ENCODE data around the gene TRIM13. TPM values are rescaled to one million over a fixed set of nuclear protein-coding genes. Genes with fewer than 3 reads are reported as not detected.

TRIM13 gene
- total RNA-seq, 2 experiments from 2014 or later: 17.7 to 18.5 TPM

- Mint-ChIP-seq H3K36me3 (ENCODE audit: low read depth) (peaks cover 53% of the 10 kb centered on the region), H3K4me3 (no peak overlapping the region), H3K4me1 (peaks cover 13% of the 10 kb centered on the region), H3K27ac (no peak overlapping the region), H3K27me3 (no peaks in the 10 kb centered on the region), H3K9me3 (no peaks in the 10 kb centered on the region)
- ChIA-PET CTCF (interaction anchor here (0.8 to 4.4 kb wide), 2 partner anchors 8 to 75 kb away, joined by 3 to 34 read pairs; partner anchors contain the start of gene TRIM13), POLR2A (no interaction called here)
- DNase-seq: no peak
Measured at GRCh38 chr13:50006426-50007135, 9.7 kb downstream of the TRIM13 start.

- peaks cover 70% of the 10 kb centered on the region for H3K36me3 Mint-ChIP-seq (ENCODE audit: low read depth)
- no peak overlapping the region for H3K4me3 Mint-ChIP-seq
- POLR2A ChIA-PET: no interaction called here
- H3K27ac Mint-ChIP-seq: no peak overlapping the region
- DNase-seq: no peak
- no peaks in the 10 kb centered on the region for H3K27me3 Mint-ChIP-seq
- H3K4me1 Mint-ChIP-seq: peaks cover 6% of the 10 kb centered on the region
- CTCF ChIA-PET: interaction anchor here (1.0 to 1.6 kb wide), 2 partner anchors 14 to 39 kb away, joined by 3 to 8 read pairs; partner anchors contain the start of gene TRIM13
- no peaks in the 10 kb centered on the region for H3K9me3 Mint-ChIP-seq
Measured at GRCh38 chr13:50011461-50011860, 14.6 kb downstream of the TRIM13 start.

- peaks cover 5% of the 10 kb centered on the region for H3K4me1 Mint-ChIP-seq
- H3K27me3 Mint-ChIP-seq: no peaks in the 10 kb centered on the region
- no peaks in the 10 kb centered on the region for H3K9me3 Mint-ChIP-seq
- DNase-seq: no peak
- CTCF ChIA-PET: interaction anchor here (1.0 to 2.5 kb wide), 3 partner anchors 15 to 38 kb away, joined by 3 to 10 read pairs (median 8); partner anchors contain the start of gene TRIM13
- no peak overlapping the region for H3K27ac Mint-ChIP-seq
- POLR2A ChIA-PET: no interaction called here
- no peak overlapping the region for H3K4me3 Mint-ChIP-seq
- peaks cover 69% of the 10 kb centered on the region for H3K36me3 Mint-ChIP-seq (ENCODE audit: low read depth)
Measured at GRCh38 chr13:50012396-50013169, 15.7 kb downstream of the TRIM13 start.

- H3K36me3 Mint-ChIP-seq (ENCODE audit: low read depth): peaks cover 79% of the 10 kb centered on the region
- CTCF ChIA-PET: interaction anchor here (2.5 kb wide), 1 partner anchor 17 kb away, joined by 10 read pairs; the partner anchor contains the start of gene TRIM13
- no peak for DNase-seq
- no peaks in the 10 kb centered on the region for H3K27me3 Mint-ChIP-seq
- H3K4me3 Mint-ChIP-seq: no peak overlapping the region
- POLR2A ChIA-PET: no interaction called here
- H3K4me1 Mint-ChIP-seq: peaks cover 12% of the 10 kb centered on the region
- H3K27ac Mint-ChIP-seq: no peak overlapping the region
- H3K9me3 Mint-ChIP-seq: no peaks in the 10 kb centered on the region
Measured at GRCh38 chr13:50014386-50014785, 17.5 kb downstream of the TRIM13 start.

- H3K9me3 Mint-ChIP-seq: no peaks in the 10 kb centered on the region
- peaks cover 12% of the 10 kb centered on the region for H3K4me1 Mint-ChIP-seq
- H3K27ac Mint-ChIP-seq: no peak within 1 kb of the TSS
- DNase-seq: no peak
- CTCF ChIA-PET: interaction anchor here (2.5 kb wide), 1 partner anchor 18 kb away, joined by 10 read pairs; the partner anchor contains the start of gene TRIM13
- POLR2A ChIA-PET: no interaction called here
- no peaks in the 10 kb centered on the region for H3K27me3 Mint-ChIP-seq
- no peak within 1 kb of the TSS for H3K4me3 Mint-ChIP-seq
- peaks cover 77% of the 10 kb centered on the region for H3K36me3 Mint-ChIP-seq (ENCODE audit: low read depth)
Measured at GRCh38 chr13:50015258-50015657, 18.4 kb downstream of the TRIM13 start, which contains the start of gene KCNRG. Gene KCNRG (plus strand): TSS chr13:50015444. CDS start chr13:50015494, 50 bp downstream.

- CTCF ChIA-PET: no interaction called here
- Mint-ChIP-seq H3K4me3 (no peak overlapping the region), H3K27ac (no peak overlapping the region), H3K9me3 (no peaks in the 10 kb centered on the region), H3K36me3 (ENCODE audit: low read depth) (peaks cover 76% of the 10 kb centered on the region), H3K27me3 (no peaks in the 10 kb centered on the region), H3K4me1 (peaks cover 12% of the 10 kb centered on the region)
- DNase-seq: no peak
- POLR2A ChIA-PET: no interaction called here
Measured at GRCh38 chr13:50015750-50016149, 18.9 kb downstream of the TRIM13 start.

GRCh38 chr13:50016444-50016843 lies 19.6 kb downstream of the TRIM13 start:
- Mint-ChIP-seq H3K4me1 (peaks cover 12% of the 10 kb centered on the region), H3K9me3 (no peaks in the 10 kb centered on the region), H3K27ac (no peak overlapping the region), H3K4me3 (no peak overlapping the region), H3K27me3 (no peaks in the 10 kb centered on the region), H3K36me3 (ENCODE audit: low read depth) (peaks cover 72% of the 10 kb centered on the region)
- POLR2A ChIA-PET: no interaction called here
- DNase-seq: no peak
- CTCF ChIA-PET: interaction anchor here (0.5 to 0.6 kb wide), 2 partner anchors 77 to 350 kb away, joined by 3 to 4 read pairs; no protein-coding TSS in a partner anchor

GRCh38 chr13:50017819-50018218 lies 21.0 kb downstream of the TRIM13 start:
- no peak for DNase-seq
- Mint-ChIP-seq H3K4me3 (no peak overlapping the region), H3K36me3 (ENCODE audit: low read depth) (peaks cover 64% of the 10 kb centered on the region), H3K9me3 (no peaks in the 10 kb centered on the region), H3K27ac (no peak overlapping the region), H3K27me3 (no peaks in the 10 kb centered on the region), H3K4me1 (peaks cover 10% of the 10 kb centered on the region)
- ChIA-PET CTCF (no interaction called here), POLR2A (no interaction called here)

- H3K4me3 Mint-ChIP-seq: no peak overlapping the region
- H3K4me1 Mint-ChIP-seq: no peaks in the 10 kb centered on the region
- DNase-seq: no peak
- no peaks in the 10 kb centered on the region for H3K9me3 Mint-ChIP-seq
- no peak overlapping the region for H3K27ac Mint-ChIP-seq
- ChIA-PET CTCF (interaction anchor here (0.7 to 0.8 kb wide), 2 partner anchors 9 to 23 kb away, joined by 3 read pairs; no protein-coding TSS in a partner anchor), POLR2A (no interaction called here)
- H3K36me3 Mint-ChIP-seq (ENCODE audit: low read depth): peaks cover 57% of the 10 kb centered on the region
- H3K27me3 Mint-ChIP-seq: no peaks in the 10 kb centered on the region
Measured at GRCh38 chr13:50025436-50025835, 28.6 kb downstream of the TRIM13 start.

- no peaks in the 10 kb centered on the region for H3K9me3 Mint-ChIP-seq
- H3K4me1 Mint-ChIP-seq: no peaks in the 10 kb centered on the region
- peaks cover 54% of the 10 kb centered on the region for H3K36me3 Mint-ChIP-seq (ENCODE audit: low read depth)
- no peak overlapping the region for H3K4me3 Mint-ChIP-seq
- H3K27me3 Mint-ChIP-seq: no peaks in the 10 kb centered on the region
- CTCF ChIA-PET: no interaction called here
- no peak overlapping the region for H3K27ac Mint-ChIP-seq
- no peak for DNase-seq
- POLR2A ChIA-PET: no interaction called here
Measured at GRCh38 chr13:50026788-50027473, 30.1 kb downstream of the TRIM13 start.

GRCh38 chr13:50030315-50030714 lies 33.5 kb downstream of the TRIM13 start:
- H3K27me3 Mint-ChIP-seq: no peaks in the 10 kb centered on the region
- ChIA-PET CTCF (interaction anchor here (1.0 kb wide), 1 partner anchor 33 kb away, joined by 3 read pairs; no protein-coding TSS in a partner anchor), POLR2A (no interaction called here)
- peaks cover 28% of the 10 kb centered on the region for H3K36me3 Mint-ChIP-seq (ENCODE audit: low read depth)
- no peaks in the 10 kb centered on the region for H3K9me3 Mint-ChIP-seq
- no peak for DNase-seq
- no peaks in the 10 kb centered on the region for H3K4me1 Mint-ChIP-seq
- no peak overlapping the region for H3K4me3 Mint-ChIP-seq
- H3K27ac Mint-ChIP-seq: no peak overlapping the region

- no peaks in the 10 kb centered on the region for H3K27me3 Mint-ChIP-seq
- H3K4me1 Mint-ChIP-seq: no peaks in the 10 kb centered on the region
- ChIA-PET POLR2A (no interaction called here), CTCF (interaction anchor here (1.6 kb wide), 3 partner anchors 8 to 12 kb away, joined by 3 to 5 read pairs (median 5); no protein-coding TSS in a partner anchor)
- no peak overlapping the region for H3K4me3 Mint-ChIP-seq
- no peaks in the 10 kb centered on the region for H3K9me3 Mint-ChIP-seq
- DNase-seq: no peak
- H3K36me3 Mint-ChIP-seq (ENCODE audit: low read depth): peaks cover 5% of the 10 kb centered on the region
- no peak overlapping the region for H3K27ac Mint-ChIP-seq
Measured at GRCh38 chr13:50033725-50034124, 36.9 kb downstream of the TRIM13 start.
